Measurements from ENCODE around the gene USP34.
"Not testable (repeated sequence)": the region's sequence is repeated elsewhere in the genome, so short reads cannot be mapped to it uniquely, and the experiment has no call there.

USP34 gene

DNA sequence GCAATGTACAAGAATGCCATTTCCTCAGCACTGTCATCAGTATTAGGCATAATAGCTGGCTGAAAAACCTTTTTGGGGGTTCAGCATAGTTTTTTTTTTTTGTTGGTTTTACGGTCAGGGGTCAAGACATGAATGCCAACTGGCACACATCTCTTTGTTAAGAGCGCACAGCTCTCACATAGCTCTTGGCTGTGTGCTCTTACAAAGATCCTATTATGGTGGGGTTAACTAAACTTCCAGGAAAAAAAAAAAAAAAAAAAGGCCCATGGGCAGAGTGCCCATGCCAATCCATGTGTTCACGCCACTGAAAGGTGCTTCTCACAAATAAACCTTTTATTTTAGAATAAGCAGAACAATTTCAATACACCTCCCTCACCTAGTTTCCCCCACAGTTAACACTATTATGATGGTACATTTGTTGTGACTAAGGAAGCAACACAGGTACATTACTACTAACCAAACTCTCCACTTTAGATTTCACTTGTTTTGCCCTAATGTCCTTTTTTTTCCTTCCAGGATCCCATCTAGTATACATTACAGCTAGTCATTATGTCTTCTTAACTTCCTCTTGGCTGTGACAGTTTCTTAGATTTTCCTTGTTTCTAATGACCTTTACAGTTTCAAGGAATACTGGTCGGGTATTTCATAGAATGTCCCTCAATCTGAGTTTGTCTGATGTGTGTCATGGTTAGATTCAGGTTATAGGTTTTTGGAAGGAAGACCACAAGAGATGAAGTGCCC, 252.6 kb downstream of the USP34 start:
- Histone ChIP-seq H3K9ac (ENCODE audit: low read depth, low read length) (no peak overlapping the region), H3K27me3 (ENCODE audit: control insufficient read depth, insufficient read depth, low read length) (no peaks in the 10 kb centered on the region), H3K36me3 (ENCODE audit: control insufficient read depth, insufficient read depth, low read length) (no peaks in the 10 kb centered on the region), H3K9me3 (ENCODE audit: control insufficient read depth, insufficient read depth, low read length) (no peaks in the 10 kb centered on the region), H3K4me3 (ENCODE audit: low read depth, low read length) (no peak overlapping the region), H3K4me1 (ENCODE audit: control insufficient read depth, insufficient read depth, low read length) (no peaks in the 10 kb centered on the region)

DNA sequence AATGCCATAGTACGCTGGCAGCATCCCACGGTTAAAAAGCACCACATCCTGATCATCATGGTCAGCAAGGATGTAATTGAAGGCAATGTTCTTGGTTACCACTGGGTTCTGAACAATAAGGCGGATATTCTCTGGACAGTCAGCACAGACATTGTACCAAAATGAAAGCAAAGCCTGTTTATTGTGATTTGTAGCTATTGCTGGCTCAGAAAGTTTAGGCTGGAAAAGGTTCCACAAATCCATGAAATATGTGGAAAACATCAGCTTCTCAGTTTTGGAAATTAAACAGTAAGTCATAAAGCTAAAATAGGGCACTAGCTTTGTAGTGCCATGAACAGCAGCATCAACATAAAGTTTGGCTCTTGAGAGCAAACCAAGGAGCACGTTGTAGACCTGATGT, 256.7 kb downstream of the USP34 start:
- no peak overlapping the region for H3K9ac ChIP-seq (ENCODE audit: low read depth, low read length)
- no peak overlapping the region for H3K4me3 ChIP-seq (ENCODE audit: low read depth, low read length)
- H3K4me1 ChIP-seq (ENCODE audit: control insufficient read depth, insufficient read depth, low read length): no peaks in the 10 kb centered on the region
- H3K36me3 ChIP-seq (ENCODE audit: control insufficient read depth, insufficient read depth, low read length): no peaks in the 10 kb centered on the region
- H3K9me3 ChIP-seq (ENCODE audit: control insufficient read depth, insufficient read depth, low read length): no peaks in the 10 kb centered on the region
- no peaks in the 10 kb centered on the region for H3K27me3 ChIP-seq (ENCODE audit: control insufficient read depth, insufficient read depth, low read length)

DNA sequence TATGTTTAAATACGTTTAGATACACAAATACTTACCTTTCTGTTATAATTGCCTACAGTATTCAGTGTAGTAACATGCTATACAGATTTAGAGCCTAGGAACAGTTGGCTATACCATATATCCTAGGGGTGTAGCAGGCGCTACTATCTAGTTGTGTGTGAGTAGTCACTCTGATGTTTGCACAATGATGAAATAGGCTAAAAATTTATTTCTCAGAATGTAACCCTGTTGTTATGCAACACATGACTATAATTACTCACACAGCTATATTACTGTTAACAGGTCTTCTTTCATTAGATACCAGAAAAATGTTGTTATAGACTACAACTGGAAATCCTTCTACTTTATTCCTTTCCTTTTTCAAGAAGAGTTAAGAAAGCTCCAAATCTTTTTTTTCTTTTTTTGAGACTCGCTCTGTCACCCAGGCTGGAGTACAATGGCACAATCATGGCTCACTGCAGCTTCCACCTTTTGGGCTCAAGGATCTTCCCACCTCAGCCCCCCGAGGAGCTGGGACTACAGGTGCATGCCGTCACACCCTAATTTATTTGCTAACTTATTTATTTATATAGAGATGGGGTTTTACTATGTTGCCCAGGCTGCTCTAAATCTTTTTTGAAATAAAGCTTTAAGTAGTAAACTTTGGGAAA, 260.4 kb downstream of the USP34 start:
- H3K4me1 ChIP-seq (ENCODE audit: control insufficient read depth, insufficient read depth, low read length): no peaks in the 10 kb centered on the region
- H3K9me3 ChIP-seq (ENCODE audit: control insufficient read depth, insufficient read depth, low read length): no peaks in the 10 kb centered on the region
- no peak overlapping the region for H3K4me3 ChIP-seq (ENCODE audit: low read depth, low read length)
- no peaks in the 10 kb centered on the region for H3K27me3 ChIP-seq (ENCODE audit: control insufficient read depth, insufficient read depth, low read length)
- H3K9ac ChIP-seq (ENCODE audit: low read depth, low read length): no peak overlapping the region
- H3K36me3 ChIP-seq (ENCODE audit: control insufficient read depth, insufficient read depth, low read length): no peaks in the 10 kb centered on the region

DNA sequence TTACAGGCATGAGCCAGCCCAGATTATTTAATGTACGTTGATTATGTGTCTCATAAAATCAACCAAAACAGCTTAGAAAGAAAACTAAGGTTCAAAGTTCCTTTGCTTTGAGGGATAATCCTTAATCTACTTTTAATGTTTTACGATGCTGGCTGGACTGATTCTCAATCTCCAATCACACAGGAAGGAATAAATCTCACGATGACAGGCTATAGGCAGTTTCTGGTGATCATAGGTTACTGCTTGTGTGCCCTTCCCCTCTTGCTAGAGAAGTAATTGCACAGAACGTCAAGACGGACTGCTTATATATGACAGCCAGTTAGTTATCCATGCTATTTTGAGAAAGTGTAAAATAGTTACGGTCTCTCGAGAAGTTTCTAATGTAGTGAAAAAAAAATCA, 265.8 kb downstream of the USP34 start:
- Histone ChIP-seq H3K9me3 (ENCODE audit: control insufficient read depth, insufficient read depth, low read length) (no peaks in the 10 kb centered on the region), H3K27me3 (ENCODE audit: control insufficient read depth, insufficient read depth, low read length) (no peaks in the 10 kb centered on the region), H3K9ac (ENCODE audit: low read depth, low read length) (no peak overlapping the region), H3K36me3 (ENCODE audit: control insufficient read depth, insufficient read depth, low read length) (peaks cover 5% of the 10 kb centered on the region), H3K4me3 (ENCODE audit: low read depth, low read length) (no peak overlapping the region), H3K4me1 (ENCODE audit: control insufficient read depth, insufficient read depth, low read length) (no peaks in the 10 kb centered on the region)

DNA sequence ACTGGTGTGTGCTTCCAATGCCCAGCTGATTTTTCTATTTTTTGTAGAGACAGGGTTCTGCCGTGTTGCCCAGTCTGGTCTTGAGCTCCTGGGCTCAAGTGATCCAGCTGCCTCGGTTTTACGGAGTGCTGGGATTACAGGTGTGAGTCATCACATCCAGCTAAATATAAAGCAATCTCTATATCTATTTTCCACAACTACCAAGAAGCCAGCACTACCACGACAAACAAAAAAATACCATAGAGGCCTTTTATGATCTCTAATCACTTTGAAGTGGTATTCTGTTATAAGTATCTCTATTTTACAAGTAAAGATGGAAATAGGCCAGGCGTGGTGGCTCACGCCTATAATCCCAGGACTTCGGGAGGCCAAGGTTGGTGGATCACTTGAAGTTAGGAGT, 274.2 kb downstream of the USP34 start:
- no peaks in the 10 kb centered on the region for H3K9me3 ChIP-seq (ENCODE audit: control insufficient read depth, insufficient read depth, low read length)
- H3K4me3 ChIP-seq (ENCODE audit: low read depth, low read length): no peak overlapping the region
- no peaks in the 10 kb centered on the region for H3K4me1 ChIP-seq (ENCODE audit: control insufficient read depth, insufficient read depth, low read length)
- peaks cover 2% of the 10 kb centered on the region for H3K36me3 ChIP-seq (ENCODE audit: control insufficient read depth, insufficient read depth, low read length)
- H3K9ac ChIP-seq (ENCODE audit: low read depth, low read length): no peak overlapping the region
- no peaks in the 10 kb centered on the region for H3K27me3 ChIP-seq (ENCODE audit: control insufficient read depth, insufficient read depth, low read length)

DNA sequence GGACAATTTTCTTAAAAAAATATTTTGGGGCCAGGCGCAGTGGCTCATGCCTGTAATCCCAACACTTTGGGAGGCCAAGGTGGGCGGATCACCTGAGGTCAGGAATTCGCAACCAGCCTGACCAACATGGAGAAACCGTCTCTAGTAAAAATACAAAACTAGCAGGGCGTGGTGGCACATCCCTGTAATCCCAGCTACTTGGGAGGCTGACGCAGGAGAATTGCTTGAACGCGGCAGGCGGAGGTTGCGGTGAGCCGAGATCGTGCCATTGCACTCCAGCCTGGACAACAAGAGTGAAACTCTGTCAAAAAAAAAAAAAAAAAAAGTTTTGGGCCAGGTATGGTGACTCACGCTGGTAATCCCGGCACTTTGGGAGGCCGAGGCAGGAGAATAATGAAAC, 276.2 kb downstream of the USP34 start:
- H3K4me3 ChIP-seq (ENCODE audit: low read depth, low read length); H3K36me3 ChIP-seq (ENCODE audit: control insufficient read depth, insufficient read depth, low read length); H3K4me1 ChIP-seq (ENCODE audit: control insufficient read depth, insufficient read depth, low read length); H3K9ac ChIP-seq (ENCODE audit: low read depth, low read length); H3K9me3 ChIP-seq (ENCODE audit: control insufficient read depth, insufficient read depth, low read length); H3K27me3 ChIP-seq (ENCODE audit: control insufficient read depth, insufficient read depth, low read length): not testable (repeated sequence)

DNA sequence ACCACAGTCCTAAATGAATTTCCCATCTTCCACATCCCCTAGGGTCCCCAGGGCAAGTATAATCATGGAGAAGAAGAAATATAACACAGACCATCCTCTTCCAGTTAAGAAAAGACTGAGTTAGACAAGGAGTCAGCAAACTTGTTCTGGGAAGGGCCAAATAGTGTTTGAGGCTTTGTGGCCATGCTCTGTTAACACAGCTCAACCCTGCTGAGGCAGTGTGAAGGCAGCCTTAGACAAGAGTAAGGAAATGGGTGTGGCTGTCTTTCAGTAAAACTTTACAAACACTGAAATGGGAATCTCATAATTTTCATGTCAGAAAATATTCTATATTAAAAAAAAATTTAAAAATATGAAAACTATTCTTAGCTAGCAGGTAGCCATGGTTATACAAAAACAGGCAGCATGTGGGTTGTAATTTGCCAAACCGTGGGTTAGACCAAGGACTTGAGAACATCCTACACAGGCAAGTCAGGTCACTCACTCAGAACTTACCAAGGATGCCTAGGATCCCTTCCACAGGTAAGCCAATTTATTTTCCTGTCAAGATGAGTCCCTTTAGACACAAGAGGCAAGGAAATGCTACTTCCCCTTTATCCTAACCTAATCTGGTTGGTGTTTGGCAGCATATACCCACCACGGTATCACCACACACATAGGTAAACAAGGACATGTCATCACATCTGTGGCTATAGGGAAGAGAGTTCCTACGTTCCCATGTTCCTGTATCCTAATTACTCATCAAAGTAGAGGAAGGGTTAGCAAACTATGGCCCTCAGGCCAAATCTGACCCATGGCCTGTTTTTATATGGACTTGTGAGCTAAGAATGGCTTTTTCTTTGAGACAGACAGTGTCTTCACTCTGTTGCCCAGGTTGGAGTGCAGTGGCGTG, 277.0 kb downstream of the USP34 start:
- Histone ChIP-seq H3K4me1 (ENCODE audit: control insufficient read depth, insufficient read depth, low read length) (no peaks in the 10 kb centered on the region), H3K4me3 (ENCODE audit: low read depth, low read length) (no peak overlapping the region), H3K27me3 (ENCODE audit: control insufficient read depth, insufficient read depth, low read length) (no peaks in the 10 kb centered on the region), H3K9me3 (ENCODE audit: control insufficient read depth, insufficient read depth, low read length) (no peaks in the 10 kb centered on the region), H3K36me3 (ENCODE audit: control insufficient read depth, insufficient read depth, low read length) (no peaks in the 10 kb centered on the region), H3K9ac (ENCODE audit: low read depth, low read length) (no peak overlapping the region)

DNA sequence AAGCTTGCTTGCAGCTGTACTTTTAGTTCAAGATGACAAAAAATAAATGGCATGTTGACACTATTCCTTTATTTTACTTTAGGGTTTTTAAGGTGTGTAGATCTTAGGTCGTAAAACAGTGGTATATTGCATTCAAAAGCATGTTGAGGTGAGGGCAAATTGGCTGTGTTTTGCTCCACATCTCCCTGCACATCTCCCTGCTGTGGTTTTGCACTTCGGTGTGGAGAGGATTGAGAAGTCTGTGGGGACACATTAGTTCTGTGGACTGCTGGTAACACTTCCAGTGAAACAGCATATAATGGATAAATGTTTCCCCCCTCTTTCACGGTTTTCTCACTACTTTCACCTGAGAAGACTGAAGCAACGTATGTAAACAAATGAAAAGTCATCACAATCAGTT, 283.8 kb downstream of the USP34 start:
- H3K9ac ChIP-seq (ENCODE audit: low read depth, low read length): no peak overlapping the region
- no peaks in the 10 kb centered on the region for H3K9me3 ChIP-seq (ENCODE audit: control insufficient read depth, insufficient read depth, low read length)
- no peaks in the 10 kb centered on the region for H3K27me3 ChIP-seq (ENCODE audit: control insufficient read depth, insufficient read depth, low read length)
- peaks cover 7% of the 10 kb centered on the region for H3K4me1 ChIP-seq (ENCODE audit: control insufficient read depth, insufficient read depth, low read length)
- no peak overlapping the region for H3K4me3 ChIP-seq (ENCODE audit: low read depth, low read length)
- peaks cover 13% of the 10 kb centered on the region for H3K36me3 ChIP-seq (ENCODE audit: control insufficient read depth, insufficient read depth, low read length)

DNA sequence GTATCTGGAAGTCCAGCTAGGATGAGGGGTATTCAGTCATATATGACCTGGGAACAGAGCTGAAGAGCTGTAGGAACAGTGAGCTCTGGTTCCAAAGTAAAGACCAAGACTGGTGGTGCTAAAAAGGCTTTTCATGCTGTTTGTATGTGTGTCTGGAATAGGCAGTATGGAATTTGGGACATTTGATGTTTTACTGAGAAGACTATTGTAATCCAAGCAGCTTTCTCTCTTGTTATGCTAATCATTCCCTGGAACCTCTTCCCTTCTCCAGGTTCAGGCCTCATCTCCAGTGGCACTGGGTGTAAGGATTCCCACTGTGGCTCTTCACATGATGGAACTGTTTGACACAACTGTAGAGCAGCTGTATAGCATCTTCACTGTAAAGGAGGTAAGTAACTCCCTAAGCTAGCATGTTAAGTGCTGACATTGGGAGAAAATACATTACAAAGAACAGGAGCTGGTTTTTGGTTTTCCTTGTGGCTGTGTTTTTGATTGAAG, 285.6 kb downstream of the USP34 start:
- Histone ChIP-seq H3K4me1 (ENCODE audit: control insufficient read depth, insufficient read depth, low read length) (peaks cover 7% of the 10 kb centered on the region), H3K9ac (ENCODE audit: low read depth, low read length) (no peak overlapping the region), H3K27me3 (ENCODE audit: control insufficient read depth, insufficient read depth, low read length) (no peaks in the 10 kb centered on the region), H3K9me3 (ENCODE audit: control insufficient read depth, insufficient read depth, low read length) (no peaks in the 10 kb centered on the region), H3K4me3 (ENCODE audit: low read depth, low read length) (no peak overlapping the region), H3K36me3 (ENCODE audit: control insufficient read depth, insufficient read depth, low read length) (peaks cover 20% of the 10 kb centered on the region)

DNA sequence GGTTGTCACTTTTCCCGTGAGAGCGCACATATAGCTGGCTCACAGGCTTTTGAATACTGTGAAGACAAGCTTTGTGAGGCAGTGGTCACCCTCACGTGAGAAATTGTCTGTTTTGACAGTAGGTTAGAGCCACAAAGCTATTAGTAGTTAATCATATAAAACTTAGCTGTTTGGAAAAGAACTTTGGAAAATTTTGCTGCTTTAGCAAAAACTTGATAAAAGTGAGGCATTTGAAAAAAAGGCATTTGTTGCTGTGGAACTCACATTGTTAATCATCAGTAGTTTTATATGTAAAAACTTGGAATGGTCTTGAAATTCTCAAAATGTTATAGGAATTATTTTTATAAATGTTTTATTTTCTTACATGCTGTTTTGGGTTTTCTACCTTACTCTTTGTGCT, 286.6 kb downstream of the USP34 start:
- no peak overlapping the region for H3K9ac ChIP-seq (ENCODE audit: low read depth, low read length)
- H3K27me3 ChIP-seq (ENCODE audit: control insufficient read depth, insufficient read depth, low read length): no peaks in the 10 kb centered on the region
- no peaks in the 10 kb centered on the region for H3K9me3 ChIP-seq (ENCODE audit: control insufficient read depth, insufficient read depth, low read length)
- H3K4me3 ChIP-seq (ENCODE audit: low read depth, low read length): no peak overlapping the region
- H3K36me3 ChIP-seq (ENCODE audit: control insufficient read depth, insufficient read depth, low read length): peaks cover 20% of the 10 kb centered on the region
- H3K4me1 ChIP-seq (ENCODE audit: control insufficient read depth, insufficient read depth, low read length): peaks cover 11% of the 10 kb centered on the region

DNA sequence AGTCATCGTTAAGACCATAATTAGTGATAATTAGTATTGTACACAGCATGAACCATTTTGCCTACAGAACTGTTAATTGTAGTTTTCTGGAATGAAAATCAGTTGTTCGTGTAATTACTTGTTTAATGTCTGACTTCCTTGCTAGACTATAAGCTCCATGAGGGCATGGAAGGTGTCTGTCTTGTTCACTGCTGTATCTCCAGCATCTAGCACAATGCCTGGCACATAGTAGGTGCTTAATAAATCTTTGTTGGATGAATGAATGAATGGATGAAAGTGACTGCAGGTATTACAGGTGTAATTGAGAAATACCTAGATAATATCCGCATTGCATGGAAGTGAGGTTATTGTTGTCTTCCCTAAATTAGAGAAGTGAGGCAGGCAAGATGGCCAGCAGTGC, 287.1 kb downstream of the USP34 start:
- Histone ChIP-seq H3K9me3 (ENCODE audit: control insufficient read depth, insufficient read depth, low read length) (no peaks in the 10 kb centered on the region), H3K27me3 (ENCODE audit: control insufficient read depth, insufficient read depth, low read length) (no peaks in the 10 kb centered on the region), H3K4me1 (ENCODE audit: control insufficient read depth, insufficient read depth, low read length) (peaks cover 13% of the 10 kb centered on the region), H3K36me3 (ENCODE audit: control insufficient read depth, insufficient read depth, low read length) (peaks cover 20% of the 10 kb centered on the region), H3K9ac (ENCODE audit: low read depth, low read length) (no peak overlapping the region), H3K4me3 (ENCODE audit: low read depth, low read length) (no peak overlapping the region)
